ENCODE results near the gene SYNM.

The SYNM gene

DNA sequence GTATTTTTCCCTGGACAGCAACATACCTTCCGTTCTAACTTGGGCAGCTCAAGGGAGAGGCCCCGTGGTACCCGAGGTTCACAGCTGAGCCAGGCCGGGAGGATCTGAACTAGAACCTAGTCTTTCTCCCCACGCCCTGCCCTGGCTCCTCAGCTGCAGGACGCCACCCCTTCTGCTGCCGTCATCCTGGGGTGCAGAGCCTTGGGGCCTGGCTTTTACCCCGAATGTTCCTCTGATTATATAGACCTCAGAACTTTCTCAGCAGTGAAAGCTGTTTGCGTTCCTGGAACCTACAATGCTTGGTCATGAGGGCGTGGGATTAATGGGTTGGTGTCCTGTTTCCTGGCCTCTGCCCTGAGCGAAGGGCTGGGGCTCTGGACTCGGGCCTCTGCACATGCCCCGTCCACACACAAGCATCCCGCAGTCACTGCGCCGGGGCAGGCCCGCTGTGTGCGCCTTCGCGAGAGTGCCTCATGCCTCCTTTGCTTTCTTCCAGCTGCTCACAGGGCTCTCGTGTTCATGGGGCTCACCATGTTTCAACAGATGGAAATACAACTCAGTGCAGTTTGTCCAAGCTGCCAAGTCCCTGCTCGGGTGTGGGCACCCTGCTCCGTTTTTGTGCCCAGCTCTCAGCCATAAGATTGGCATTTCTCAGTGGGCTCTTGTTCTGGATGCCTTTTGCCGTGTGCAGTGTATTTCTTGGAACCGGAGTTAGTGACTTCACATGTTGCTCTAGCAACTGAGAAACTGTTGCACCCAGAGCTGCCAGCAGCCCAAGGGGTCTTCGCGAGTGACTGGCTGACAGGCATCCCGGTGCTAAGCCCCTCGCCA is 20.4 kb downstream of the SYNM start:
- DNase-seq = no peak

DNA sequence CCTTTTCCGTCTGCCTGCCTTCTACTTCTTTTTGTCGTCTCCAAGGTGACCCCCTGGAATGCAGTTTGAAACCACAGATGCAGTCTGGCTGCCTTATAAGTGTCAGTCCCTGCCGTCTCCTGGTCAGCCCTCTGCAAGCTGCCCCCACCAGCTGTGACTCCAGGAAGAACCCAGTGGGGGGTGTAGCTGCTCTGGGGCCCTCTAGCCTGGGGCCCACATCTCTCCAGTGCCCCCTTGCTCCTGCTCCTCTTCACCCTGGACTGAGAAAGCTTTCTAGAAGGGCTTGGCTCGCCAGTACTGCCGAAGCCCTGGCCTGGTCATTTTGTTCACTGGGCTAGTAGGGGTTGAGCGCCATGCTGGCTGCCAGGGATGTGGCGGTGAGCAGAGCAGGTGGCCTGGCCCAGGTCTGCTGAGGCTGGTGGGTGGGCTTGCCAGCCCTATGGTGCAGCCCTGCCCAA is 21.3 kb downstream of the SYNM start:
- no peak for DNase-seq

DNA sequence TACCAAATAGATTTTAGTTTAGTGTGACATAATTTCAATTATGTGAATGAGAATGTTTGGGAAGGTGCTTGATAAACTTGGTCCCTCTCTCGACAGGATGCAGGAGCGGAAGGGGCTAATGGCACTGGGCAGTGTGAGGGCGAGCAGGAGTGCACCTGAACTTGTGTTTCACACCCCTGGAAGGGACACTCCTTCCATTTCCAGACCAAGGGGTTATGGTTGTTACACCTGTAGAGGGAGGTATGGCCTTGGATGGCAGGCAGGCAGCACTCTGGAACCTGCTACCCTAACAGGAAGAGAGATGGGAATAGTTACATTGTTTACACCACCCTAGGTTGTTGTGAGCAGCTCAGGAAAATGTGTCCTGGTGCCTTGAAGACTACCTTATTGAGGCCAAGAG is 22.1 kb downstream of the SYNM start:
- DNase-seq = no peak

DNA sequence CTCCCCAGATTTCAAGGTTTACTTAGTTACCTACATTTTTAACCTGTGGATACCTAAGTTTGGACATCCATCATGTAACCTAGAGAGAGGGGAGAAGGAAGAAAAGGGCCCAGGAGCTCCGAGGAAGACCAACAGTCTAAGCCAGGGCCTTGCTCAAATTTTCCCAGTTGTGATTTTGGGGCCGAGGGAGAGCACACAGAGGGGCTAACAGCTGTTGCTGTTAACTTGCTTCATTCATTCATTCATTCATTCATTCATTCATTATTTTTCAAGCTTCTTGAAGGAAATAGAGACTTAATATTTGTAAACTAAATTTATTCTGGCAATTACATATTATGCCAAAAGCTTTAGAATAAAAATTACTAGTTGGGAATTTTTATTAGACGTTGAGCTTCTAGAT is 22.9 kb downstream of the SYNM start:
- no peak for DNase-seq

DNA sequence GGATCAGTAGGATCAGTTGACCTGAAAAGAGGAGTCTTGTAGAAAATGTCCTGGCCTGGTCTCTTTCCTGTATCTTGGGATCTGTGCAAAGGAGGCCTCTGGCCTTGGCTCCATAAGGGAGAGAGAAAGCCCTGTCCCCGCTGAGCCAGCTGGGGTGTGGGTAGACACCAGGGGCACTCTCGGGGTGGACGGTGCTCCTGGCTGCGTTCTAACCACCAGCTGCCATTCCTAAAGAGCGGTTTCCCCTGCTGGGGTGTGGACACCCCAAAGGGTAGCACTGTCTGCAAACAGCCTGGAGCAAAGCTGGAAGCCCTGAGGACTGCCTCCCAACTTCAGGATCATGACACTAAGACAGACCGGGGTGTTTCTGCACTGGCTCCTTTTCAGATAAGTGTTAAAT is 23.5 kb downstream of the SYNM start:
- no peak for DNase-seq

DNA sequence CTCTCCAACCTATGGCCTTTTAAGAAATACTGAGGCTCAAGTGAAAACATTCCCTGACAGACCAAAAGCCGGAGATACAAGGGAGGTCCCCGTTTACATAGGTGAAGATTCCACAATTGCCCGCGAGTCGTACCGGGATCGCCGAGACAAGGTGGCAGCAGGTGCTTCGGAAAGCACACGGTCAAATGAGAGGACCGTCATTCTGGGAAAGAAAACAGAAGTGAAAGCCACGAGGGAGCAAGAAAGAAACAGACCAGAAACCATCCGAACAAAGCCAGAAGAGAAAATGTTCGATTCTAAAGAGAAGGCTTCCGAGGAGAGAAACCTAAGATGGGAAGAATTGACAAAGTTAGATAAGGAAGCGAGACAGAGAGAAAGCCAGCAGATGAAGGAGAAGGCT is 24.8 kb downstream of the SYNM start:
- no peak for DNase-seq

DNA sequence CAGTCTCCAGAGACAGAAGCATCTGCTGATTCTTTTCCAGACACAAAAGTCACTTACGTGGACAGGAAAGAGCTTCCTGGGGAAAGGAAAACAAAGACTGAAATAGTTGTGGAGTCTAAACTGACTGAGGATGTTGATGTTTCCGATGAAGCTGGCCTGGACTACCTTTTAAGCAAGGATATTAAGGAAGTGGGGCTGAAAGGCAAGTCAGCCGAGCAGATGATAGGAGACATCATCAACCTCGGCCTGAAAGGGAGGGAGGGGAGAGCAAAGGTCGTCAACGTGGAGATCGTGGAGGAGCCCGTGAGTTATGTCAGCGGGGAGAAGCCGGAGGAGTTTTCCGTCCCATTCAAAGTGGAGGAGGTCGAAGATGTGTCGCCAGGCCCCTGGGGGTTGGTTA is 25.4 kb downstream of the SYNM start:
- DNase-seq = no peak

DNA sequence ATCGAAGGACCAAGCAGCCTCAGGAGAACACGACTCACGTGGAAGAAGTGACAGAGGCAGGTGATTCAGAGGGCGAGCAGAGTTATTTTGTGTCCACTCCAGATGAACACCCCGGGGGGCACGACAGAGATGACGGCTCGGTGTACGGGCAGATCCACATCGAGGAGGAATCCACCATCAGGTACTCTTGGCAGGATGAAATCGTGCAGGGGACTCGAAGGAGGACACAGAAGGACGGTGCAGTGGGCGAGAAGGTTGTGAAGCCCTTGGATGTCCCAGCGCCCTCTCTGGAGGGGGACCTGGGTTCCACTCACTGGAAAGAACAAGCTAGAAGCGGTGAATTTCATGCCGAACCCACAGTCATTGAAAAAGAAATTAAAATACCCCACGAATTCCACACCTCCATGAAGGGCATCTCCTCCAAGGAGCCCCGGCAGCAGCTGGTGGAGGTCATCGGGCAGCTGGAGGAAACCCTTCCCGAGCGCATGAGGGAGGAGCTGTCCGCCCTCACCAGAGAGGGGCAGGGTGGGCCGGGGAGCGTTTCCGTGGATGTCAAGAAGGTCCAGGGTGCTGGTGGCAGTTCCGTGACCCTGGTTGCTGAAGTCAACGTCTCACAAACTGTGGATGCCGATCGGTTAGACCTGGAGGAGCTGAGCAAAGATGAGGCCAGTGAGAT is 26.0 kb downstream of the SYNM start:
- no peak for DNase-seq

DNA sequence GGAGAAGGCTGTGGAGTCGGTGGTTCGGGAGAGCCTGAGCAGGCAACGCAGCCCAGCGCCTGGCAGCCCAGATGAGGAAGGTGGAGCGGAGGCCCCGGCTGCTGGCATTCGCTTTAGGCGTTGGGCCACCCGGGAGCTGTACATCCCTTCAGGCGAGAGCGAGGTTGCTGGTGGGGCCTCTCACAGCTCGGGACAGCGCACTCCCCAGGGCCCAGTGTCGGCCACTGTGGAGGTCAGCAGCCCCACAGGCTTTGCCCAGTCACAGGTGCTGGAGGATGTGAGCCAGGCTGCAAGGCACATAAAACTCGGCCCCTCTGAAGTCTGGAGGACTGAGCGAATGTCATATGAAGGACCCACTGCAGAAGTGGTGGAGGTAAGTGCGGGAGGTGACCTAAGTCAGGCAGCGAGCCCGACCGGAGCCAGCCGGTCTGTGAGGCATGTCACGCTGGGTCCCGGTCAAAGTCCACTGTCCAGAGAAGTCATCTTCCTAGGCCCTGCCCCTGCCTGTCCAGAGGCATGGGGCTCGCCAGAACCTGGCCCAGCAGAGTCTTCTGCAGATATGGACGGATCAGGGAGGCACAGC is 26.7 kb downstream of the SYNM start:
- no peak for DNase-seq

DNA sequence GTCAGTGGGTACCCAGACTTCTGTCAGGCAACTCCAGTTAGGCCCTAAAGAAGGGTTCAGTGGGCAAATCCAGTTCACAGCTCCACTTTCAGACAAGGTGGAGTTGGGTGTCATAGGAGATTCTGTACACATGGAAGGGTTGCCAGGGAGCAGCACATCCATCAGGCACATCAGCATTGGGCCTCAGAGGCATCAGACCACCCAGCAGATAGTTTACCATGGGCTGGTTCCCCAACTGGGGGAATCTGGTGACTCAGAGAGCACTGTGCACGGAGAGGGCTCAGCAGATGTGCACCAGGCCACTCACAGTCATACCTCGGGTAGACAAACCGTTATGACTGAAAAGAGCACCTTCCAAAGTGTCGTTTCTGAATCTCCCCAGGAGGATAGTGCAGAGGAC is 27.2 kb downstream of the SYNM start:
- DNase-seq = no peak

DNA sequence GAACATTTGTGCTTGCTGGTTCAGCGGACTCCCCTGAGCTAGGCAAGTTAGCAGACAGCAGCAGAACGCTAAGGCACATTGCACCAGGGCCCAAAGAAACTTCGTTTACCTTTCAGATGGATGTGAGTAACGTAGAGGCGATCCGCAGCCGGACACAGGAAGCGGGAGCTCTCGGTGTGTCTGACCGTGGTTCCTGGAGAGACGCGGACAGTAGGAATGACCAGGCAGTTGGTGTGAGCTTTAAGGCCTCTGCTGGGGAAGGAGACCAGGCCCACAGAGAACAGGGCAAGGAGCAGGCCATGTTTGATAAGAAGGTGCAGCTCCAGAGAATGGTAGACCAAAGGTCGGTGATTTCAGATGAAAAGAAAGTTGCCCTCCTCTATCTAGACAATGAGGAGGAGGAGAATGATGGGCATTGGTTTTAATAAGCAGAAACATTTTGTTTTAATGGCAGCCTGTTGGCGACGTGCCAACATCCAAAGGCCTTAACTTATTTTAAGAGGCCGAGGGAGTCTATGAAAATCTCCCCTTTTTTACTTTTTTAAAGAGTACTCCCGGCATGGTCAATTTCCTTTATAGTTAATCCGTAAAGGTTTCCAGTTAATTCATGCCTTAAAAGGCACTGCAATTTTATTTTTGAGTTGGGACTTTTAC is 27.9 kb downstream of the SYNM start:
- DNase-seq = no peak

DNA sequence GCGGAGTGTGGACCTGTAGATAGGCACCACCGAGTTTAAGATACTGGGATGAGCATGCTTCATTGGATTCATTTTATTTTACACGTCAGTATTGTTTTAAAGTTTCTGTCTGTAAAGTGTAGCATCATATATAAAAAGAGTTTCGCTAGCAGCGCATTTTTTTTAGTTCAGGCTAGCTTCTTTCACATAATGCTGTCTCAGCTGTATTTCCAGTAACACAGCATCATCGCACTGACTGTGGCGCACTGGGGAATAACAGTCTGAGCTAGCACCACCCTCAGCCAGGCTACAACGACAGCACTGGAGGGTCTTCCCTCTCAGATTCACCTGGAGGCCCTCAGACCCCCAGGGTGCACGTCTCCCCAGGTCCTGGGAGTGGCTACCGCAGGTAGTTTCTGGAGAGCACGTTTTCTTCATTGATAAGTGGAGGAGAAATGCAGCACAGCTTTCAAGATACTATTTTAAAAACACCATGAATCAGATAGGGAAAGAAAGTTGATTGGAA is 29.5 kb downstream of the SYNM start:
- no peak for DNase-seq

DNA sequence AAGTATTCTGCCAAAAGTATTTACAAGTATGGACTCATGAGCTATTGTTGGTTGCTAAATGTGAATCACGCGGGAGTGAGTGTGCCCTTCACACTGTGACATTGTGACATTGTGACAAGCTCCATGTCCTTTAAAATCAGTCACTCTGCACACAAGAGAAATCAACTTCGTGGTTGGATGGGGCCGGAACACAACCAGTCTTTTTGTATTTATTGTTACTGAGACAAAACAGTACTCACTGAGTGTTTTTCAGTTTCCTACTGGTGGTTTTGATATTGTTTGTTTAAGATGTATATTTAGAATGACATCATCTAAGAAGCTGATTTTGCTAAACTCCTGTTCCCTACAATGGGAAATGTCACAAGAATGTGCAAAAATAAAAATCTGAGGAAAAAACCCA is 30.3 kb downstream of the SYNM start:
- no peak for DNase-seq

DNA sequence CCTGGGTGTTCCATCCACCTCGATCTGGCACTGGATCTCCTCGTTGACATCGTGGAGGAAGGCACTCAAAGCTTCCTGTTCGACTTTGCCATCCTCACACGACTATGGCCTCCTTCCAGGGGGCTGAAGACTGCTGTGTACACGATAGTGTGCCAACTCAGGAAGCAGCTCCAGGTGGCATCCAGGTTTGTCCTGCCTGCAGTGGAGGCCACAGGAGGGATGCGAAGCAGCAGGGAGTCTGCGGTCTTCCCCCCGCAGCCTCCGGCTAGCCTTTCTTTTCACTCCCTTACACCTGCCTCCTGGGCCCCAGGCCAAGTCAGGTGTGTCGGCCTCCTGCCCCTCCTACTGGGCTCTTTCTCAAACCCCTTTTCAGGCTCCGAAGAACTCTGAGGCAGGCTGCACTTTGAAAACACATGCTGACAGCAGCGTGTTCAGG is 32.2 kb downstream of the SYNM start:
- no peak for DNase-seq

DNA sequence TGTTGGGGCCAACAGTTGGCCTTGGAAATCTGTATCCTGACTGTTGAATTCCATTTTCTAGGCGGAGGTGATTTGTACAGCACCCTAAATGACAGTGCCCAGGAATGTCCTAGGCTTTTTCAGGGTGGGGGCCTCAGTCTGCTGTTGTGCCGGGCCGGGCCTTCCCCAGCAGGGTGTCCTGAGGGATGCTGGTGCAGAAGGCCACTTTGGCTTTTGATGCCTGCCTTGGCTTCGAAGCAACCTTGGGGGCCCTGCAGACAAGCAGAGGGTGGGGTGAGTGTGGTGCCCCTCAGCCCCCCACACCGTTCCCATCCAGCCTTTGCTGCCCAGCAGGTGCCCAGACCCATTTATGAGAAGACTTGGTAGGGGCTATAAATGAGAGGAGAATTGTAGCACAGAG is 33.0 kb downstream of the SYNM start:
- DNase-seq = no peak

DNA sequence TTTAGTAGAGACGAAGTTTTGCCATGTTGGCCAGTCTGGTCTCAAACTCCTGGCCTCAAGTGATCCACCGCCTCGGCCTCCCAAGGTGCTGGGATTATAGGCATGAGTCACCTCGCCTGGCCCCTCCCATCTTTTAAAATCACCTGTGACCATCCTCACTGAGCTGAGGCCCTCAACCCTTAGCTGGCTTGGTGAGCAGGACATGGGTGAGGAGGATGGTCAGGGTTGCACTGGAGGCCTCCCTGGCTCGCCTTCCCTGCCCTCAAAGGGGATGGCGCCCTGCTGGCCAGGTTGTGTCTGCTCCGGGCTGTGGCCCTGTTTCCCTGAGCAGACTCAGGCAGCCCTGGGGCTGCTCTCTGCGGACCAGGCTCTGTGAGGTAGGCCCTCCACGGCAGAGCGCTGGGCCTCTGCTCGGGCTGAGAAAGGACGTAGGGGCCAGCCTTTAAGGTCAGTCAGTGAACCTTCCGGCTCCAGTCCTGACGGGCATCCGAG is 33.7 kb downstream of the SYNM start:
- DNase-seq = no peak

DNA sequence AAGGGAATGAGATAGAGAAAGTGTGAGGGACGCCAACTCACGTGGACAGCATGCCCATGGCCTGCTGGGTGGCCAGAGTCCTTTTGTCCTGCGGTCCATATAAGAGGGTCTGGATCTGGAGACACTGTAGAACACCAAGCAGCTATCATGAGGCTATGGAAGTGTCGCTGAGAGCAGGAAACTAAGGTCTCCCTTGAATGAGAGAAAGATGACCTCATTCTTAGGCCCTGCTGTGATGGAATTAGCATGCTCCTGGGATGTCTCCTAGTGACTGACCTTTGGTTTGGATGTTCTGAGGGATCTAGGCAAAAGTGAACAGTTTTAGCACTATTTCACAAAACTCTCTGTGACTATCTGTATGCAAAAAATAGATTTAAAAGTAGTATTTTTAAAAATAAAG is 34.4 kb downstream of the SYNM start:
- DNase-seq = no peak

DNA sequence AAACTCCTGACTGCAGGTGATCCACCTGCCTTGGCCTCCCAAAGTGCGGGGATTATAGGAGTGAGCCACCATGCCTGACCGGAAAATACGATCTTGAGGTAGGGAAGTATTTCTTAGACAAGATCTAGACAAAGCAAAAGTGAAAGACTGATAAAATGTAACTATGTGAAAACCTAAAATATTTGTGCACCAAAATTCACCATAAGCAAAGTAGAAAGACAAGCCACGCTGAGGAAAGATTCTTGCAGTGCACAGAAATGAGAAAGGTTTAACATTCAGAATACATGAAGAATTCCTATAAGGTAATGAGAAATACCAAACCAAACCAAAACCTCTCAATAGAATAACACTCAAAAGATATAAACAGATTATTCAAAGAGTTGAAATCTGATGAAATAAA is 35.7 kb downstream of the SYNM start:
- DNase-seq = no peak

DNA sequence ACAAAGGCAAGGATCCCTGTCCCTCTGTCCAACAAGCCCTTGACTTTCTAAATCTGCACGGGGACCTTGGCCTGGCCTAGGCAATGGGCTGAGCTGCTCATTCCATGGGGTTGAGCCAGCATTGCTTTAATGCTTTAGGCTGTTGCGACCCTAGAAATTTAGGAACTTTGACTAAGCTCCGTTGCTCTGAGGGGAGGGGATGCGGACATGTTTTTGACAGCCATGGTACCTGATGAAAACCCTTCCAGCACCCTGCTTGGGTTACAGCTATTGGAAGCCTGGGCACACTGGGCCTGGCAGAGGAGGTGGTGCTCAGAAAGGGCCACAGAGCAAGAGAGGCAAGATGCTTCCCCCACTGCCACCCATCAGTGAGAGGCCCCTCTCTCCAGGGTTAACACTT is 37.1 kb downstream of the SYNM start:
- DNase-seq = no peak

DNA sequence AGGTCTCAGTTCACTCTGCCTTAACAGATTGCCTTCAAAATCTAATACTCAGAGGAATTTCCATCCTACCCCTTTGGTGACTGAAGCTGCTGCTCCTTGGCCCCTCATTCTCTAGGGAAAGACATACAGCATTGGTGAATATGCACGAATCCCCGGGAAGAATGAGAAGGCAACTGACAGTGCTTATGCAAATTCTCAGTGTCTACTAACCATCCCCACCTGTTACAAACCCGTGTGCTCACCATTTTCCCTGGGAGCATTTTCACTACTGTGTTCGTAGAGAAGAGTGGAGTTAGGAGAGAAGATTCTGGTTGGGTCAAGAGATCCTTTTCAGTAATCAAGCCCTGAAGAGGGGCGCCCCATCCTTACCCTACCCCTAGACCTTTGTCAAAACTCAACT is 37.7 kb downstream of the SYNM start:
- DNase-seq = no peak

DNA sequence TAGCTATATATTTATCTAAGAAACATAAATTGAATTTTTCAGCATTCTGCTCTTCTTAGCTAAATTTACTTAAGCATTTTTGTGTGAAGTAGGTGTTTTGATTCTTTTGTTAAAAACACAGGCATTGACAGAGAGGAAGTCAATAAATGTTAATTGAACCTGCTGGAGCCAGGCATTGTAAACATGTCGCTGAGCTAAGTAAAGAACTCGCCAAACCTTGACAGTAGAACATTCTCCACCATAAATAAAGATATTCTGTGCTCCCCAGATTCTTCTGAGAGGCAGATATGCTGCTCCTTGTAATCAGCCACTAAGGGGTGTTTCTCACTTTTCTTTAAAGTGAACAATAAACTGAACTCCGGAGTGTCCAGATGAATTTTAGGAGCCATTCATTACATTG is 38.4 kb downstream of the SYNM start:
- no peak for DNase-seq

DNA sequence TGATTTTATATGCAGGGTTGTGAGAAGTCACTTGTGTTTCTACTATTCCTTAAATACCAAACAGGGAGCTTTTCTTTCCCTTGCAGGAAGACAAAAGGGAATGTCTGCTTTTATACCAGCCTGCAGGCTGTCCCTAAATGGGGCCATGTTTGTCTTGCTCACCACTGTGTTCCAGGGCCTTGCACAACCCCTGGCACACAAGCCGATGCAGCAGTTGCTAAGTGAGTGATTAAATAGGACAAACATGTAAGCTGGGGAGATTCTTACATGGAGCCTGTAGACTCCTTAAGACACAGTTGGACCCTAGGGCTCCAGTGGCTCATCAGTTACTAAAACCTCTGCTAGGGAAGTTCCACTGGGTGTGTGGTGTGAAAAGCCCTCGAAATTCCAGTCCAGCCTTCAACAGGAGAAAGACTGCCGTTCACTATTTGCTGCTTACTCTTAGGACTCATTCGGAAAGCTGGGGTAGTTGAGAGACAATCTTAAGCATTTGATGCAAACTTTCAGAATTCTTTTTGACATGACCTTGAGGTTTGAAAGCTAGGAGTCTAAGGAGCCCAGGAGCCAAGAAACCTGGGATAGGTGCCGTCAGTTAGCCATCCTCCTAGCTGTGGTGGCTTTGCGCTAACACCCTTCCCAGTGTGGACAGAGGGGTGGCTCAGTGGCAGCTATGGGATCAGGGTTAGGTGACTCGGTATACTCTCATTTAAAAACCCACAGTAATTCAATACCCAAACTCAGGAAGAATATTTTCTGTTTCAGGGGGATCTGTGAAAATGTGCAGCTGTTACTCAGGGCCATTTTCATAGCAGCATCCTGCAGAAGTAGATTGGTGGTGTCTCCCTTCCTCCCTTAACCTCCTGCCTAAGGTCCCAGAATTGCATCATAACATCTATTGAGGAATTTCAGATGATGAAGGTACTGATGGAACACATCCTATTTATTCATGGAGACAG is 39.1 kb downstream of the SYNM start:
- no peak for DNase-seq

Data from GDM1 (cell line).